HG03442 (cell line): Measurements from ENCODE around the gene EFHC2.
"Not testable (repeated sequence)": the region's sequence is repeated elsewhere in the genome, so short reads cannot be mapped to it uniquely, and the experiment has no call there.

ENCODE experiments used
- ATAC-seq: cut with Tn5 transposase; IDR thresholded peaks from one replicate; pipeline ENCODE4 v1.9.1; 2021; ENCODE audit warnings: mild to moderate bottlenecking, moderate library complexity; ENCODE audit not compliant: unreplicated experiment

EFHC2 gene

DNA sequence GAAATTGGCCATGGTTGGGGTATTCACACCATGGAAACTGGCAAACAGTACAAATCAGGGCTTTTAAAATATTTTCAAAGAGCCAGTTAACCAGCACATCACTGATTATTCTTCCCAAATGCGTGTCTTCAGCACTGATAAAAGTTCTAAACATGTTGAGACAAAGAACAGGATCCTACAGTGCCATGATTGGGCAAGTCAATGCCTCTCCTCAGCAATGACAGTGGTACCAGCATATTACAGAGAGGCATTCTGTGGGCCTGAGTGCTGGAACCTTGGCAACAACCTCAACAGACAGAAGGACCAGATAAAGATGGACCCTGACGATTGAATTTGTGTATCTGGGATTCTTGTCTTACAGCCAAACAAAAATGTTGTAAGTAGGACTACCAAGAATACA lies 108.9 kb downstream of the EFHC2 start:
- ATAC-seq = no peak

GRCh38 chrX:44234116-44234515 lies 109.4 kb downstream of the EFHC2 start:
- no peak for ATAC-seq

- ATAC-seq = no peak
Measured at GRCh38 chrX:44232081-44232480, 111.4 kb downstream of the EFHC2 start.

GRCh38 chrX:44228621-44229020 lies 114.9 kb downstream of the EFHC2 start:
- ATAC-seq = peak; percentile 72

- ATAC-seq = no peak
Measured at GRCh38 chrX:44227991-44228390, 115.5 kb downstream of the EFHC2 start.

- ATAC-seq = no peak
Measured at GRCh38 chrX:44225667-44226066, 117.8 kb downstream of the EFHC2 start.

GRCh38 chrX:44224760-44225159 lies 118.7 kb downstream of the EFHC2 start:
- ATAC-seq = no peak

DNA sequence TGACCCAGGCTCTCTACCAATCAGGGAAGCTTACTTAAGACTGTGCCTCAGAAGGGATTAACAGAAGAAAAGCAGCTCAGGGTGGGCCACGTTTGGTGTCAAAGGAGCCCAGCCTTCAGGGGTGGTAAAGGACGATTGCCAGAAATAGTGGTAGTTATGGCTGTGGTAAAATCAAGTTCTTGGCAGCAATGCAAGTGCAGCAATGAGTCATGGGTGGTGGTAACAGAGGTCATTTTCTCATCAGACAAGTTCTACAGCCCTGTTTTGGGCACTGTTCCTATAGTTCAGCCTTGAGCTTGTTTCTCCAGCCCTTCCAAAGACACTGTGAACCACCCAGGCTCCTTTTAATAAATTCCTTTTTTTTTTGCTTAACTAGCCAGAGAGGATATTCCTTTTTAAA lies 120.3 kb downstream of the EFHC2 start:
- no peak for ATAC-seq

GRCh38 chrX:44218465-44218864 lies 125.0 kb downstream of the EFHC2 start:
- no peak for ATAC-seq

GRCh38 chrX:44216171-44216570 lies 127.3 kb downstream of the EFHC2 start:
- no peak for ATAC-seq

- ATAC-seq = no peak
Measured at GRCh38 chrX:44203791-44204190, 139.7 kb downstream of the EFHC2 start.

- ATAC-seq = no peak
Measured at GRCh38 chrX:44202596-44202995, 140.9 kb downstream of the EFHC2 start.

DNA sequence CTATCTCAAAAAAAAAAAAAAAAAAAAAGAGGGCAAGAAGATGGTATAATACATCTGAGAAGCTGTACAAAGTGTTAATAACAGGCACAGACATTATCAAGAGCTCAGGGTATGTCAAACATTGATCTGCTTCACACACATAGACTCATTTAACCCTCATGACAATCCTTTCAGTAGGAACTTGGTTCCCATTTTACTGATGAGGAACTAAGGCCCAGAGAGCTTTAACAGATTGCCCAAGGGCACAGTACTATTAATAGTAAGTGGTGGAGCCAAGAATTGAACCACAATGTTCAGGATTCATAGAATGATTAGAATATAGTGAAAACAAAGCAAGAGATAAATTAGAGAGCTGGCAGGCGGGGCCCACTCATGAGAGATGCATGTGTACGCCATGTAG lies 154.4 kb downstream of the EFHC2 start:
- ATAC-seq = no peak

DNA sequence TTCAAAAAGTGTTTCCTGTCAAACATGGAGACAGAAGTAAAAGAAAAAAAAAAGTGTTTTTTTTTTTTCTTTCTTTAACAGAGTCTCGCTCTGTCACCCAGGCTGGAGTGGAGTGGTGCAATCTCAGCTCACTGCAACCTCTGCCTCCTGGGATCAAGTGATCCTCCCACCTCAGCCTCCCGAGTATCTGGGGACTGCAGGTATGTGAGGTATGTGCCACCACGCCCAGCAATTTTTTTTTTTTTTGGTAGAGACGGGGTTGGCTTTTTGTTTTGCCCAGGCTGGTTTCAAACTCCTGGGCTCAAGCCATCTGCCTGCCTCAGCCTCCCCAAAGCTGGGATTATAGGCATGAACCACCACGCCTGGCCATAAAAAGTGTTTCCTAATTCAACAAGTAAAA lies 155.6 kb downstream of the EFHC2 start:
- ATAC-seq = not testable (repeated sequence)

DNA sequence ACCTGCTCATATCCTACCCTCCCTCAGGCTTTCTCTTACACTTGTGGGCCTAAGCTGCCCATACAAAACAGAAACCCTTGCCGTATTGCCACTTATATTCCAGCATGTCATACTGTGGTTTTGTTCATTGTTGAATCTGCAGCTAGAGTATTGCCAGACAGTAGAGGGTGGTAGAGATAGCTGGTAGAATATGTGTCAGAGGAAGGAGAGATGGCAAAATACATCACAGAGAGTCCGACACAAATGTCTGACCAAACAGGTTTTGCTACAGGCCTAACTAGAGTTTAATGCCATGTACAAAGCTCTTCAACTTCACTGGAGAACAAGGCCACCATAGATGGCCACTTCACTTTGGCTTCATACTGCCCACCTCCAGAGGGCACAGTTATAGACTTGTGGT lies 160.1 kb downstream of the EFHC2 start:
- ATAC-seq = no peak

- no peak for ATAC-seq
Measured at GRCh38 chrX:44178274-44179053, 165.0 kb downstream of the EFHC2 start.

GRCh38 chrX:44175455-44175854 lies 168.0 kb downstream of the EFHC2 start:
- ATAC-seq = no peak

DNA sequence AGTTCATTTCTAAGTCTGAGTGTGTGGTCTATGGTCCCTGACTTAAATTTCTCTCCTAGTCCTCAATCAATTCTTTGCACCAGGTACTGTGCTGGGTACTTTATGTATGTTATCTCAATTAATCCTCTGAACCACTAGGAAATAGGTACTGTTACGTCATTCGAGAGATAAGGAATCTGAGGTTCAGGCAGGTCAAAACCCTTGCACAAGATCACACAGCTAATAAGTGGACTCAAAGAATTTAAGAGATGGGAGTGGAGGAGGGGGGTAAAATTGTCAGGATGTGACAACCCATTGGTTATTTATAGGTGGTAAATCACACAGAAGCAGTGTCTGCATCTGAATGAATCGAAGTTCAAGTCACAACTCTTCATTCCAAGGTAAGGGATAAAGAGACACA lies 169.4 kb downstream of the EFHC2 start:
- no peak for ATAC-seq

DNA sequence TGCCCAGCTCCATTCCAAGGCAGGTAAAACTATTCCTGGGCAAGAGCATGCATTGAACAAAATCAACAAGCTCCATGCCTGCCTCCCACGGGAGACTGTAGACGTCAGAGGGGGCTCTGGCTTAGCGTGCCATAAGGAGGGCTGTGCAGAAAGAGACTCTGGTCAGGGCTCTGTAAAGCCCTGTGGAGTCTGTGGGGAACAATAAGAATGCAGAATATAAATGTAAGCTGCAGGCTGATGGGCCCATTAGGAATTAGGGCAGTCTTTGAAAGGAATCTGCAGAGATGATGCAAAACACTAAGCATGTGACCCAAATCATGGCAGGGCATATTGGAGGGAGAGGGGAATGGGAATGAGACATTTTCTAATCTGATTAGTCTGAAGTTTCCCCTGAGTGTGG lies 170.3 kb downstream of the EFHC2 start:
- ATAC-seq = no peak

DNA sequence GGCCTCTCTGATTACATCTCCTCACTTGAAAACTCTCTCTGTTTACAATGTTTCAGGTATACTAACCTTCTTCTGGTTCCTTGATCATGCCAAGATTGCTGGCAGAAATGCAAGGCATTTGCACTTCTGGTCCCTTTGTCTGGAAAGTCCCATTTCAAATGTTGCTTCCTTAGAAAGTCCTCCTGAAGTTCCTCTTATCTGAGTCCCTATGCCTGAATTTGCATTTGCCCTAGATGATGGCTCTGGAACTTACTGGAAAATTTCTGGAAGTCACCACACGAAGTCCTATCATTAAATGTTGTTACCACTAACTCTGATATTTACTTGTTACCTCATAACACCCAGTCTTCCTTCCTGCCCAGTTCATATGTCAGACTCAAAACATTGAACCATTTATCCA lies 176.4 kb downstream of the EFHC2 start:
- no peak for ATAC-seq

- no peak for ATAC-seq
Measured at GRCh38 chrX:44162964-44163475, 180.5 kb downstream of the EFHC2 start.

DNA sequence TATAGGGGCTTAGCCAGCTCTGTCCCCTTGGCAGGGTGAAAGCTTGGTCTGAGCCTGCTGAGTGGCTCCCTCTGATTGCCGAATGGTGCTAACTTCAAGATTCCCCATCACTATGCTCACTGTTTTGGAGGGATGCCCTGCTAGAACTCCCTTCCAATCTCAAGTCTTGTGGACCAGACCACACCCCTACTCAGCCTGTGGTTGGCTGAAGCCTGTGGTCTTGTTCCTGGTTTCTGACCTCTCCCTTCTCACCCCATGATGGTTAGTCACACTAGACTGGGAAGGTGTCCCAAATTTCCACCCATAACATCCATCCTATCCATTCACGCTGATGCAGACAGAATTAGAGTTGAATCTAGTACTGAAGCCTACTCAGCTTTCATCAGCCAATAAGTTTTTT lies 185.6 kb downstream of the EFHC2 start:
- ATAC-seq = no peak

DNA sequence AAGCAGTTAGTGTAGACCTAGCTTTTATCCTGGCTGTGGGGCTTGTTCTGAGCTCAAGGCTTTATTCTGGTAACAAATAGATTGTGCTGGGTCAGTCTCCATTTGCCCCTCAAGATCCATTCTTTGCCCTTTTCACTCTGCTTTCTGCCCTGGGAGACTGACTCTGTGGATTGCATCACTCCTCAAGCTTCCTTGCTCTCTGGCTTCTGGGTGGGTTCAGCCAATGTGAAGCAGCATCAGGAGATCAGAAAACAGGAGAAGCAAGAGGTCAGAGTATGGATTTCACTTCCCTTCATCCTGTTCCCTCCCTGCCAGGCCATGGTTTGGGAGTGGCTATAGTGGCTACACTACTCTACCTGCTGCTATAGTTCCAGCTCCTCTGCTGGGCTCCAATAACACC lies 186.2 kb downstream of the EFHC2 start:
- ATAC-seq = no peak
